ENCODE measurements around the gene FIBIN.
"Not testable (repeated sequence)": the region's sequence is repeated elsewhere in the genome, so short reads cannot be mapped to it uniquely, and the experiment has no call there.

FIBIN gene

GRCh38 chr11:26976389-26976788, 17.5 kb upstream of the FIBIN start:
- in situ Hi-C loops (cut with MboI; ENCODE audit: low sequenced_read_pairs) = no loop called here

DNA sequence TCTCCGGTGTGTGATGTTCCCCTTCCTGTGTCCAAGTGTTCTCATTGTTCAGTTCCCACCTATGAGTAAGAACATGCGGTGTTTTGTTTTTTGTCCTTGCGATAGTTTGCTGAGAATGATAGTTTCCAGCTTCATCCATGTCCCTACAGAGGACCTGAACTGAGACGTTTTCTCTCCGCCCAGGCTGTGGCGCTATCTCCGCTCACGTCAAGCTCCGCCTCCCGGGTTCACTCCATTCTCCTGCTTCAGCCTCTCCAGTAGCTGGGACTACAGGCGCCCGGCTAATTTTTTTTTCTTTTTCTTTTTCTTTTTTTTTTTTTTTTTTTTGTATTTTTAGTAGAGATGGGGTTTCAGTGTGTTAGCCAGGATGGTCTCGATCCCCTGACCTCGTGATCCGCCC, 16.7 kb upstream of the FIBIN start:
- in situ Hi-C loops (cut with MboI; ENCODE audit: low sequenced_read_pairs) = not testable (repeated sequence)

DNA sequence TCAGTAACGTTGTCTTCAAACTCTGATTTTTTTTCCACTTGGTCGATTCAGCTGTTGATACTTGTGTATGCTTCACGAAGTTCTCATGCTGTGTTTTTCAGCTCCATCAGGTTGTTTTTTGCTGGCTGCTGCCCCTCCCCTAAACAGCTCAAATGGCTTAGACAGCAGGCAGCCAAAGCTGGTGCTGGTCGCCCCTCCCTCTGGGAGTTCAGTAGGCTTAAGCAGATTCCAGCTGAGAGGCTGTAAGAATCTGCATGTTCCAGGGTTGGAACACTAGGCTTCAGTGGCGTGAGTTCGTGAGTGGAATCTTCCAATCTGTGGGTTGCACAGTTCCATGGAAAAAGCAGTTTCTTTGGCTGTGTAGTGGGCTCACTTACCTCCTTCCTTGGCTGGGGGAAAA, 10.3 kb upstream of the FIBIN start:
- in situ Hi-C loops (cut with MboI; ENCODE audit: low sequenced_read_pairs) = no loop called here

- in situ Hi-C loops (cut with MboI; ENCODE audit: low sequenced_read_pairs) = no loop called here
Observed at GRCh38 chr11:26985470-26985869, 8.4 kb upstream of the FIBIN start.

GRCh38 chr11:26985943-26986342, 8.0 kb upstream of the FIBIN start:
- in situ Hi-C loops (cut with MboI; ENCODE audit: low sequenced_read_pairs) = no loop called here

DNA sequence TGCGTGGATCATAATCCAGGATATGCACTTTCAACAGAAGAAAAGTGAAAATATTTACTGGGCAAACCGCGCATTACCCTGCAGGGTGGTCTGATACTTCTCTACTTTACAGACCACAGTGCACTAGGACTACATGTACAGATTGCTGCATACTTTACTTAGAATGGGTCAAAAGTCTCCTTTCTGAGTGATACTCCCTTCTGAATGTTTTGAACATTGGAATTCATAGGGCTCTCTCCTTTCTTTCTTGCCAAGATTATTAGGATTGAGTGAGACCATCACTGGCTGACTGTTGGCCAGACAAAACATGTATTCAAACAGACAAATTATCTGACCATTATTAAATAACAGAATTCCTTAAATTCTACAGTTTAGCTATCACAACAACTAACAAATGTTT, 6.6 kb upstream of the FIBIN start:
- in situ Hi-C loops (cut with MboI; ENCODE audit: low sequenced_read_pairs) = no loop called here

GRCh38 chr11:26987731-26988130, 6.2 kb upstream of the FIBIN start:
- in situ Hi-C loops (cut with MboI; ENCODE audit: low sequenced_read_pairs) = no loop called here

- in situ Hi-C loops (cut with MboI; ENCODE audit: low sequenced_read_pairs) = no loop called here
Observed at GRCh38 chr11:26992031-26992541, 1.8 kb upstream of the FIBIN start.

DNA sequence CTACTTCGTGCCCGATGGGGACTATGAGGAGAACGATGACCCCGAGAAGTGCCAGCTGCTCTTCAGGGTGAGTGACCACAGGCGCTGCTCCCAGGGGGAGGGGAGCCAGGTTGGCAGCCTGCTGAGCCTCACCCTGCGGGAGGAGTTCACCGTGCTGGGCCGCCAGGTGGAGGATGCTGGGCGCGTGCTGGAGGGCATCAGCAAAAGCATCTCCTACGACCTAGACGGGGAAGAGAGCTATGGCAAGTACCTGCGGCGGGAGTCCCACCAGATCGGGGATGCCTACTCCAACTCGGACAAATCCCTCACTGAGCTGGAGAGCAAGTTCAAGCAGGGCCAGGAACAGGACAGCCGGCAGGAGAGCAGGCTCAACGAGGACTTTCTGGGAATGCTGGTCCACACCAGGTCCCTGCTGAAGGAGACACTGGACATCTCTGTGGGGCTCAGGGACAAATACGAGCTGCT, 751 bp downstream of the FIBIN start:
- in situ Hi-C loops (cut with MboI; ENCODE audit: low sequenced_read_pairs) = no loop called here

- in situ Hi-C loops (cut with MboI; ENCODE audit: low sequenced_read_pairs) = no loop called here
Observed at GRCh38 chr11:26995701-26996460, 2.0 kb downstream of the FIBIN start.

GRCh38 chr11:26997378-26997777, 3.5 kb downstream of the FIBIN start:
- in situ Hi-C loops (cut with MboI; ENCODE audit: low sequenced_read_pairs) = no loop called here

- in situ Hi-C loops (cut with MboI; ENCODE audit: low sequenced_read_pairs) = not testable (repeated sequence)
Observed at GRCh38 chr11:27001136-27001730, 7.3 kb downstream of the FIBIN start.

GRCh38 chr11:27002431-27002830, 8.5 kb downstream of the FIBIN start:
- in situ Hi-C loops (cut with MboI; ENCODE audit: low sequenced_read_pairs) = no loop called here

DNA sequence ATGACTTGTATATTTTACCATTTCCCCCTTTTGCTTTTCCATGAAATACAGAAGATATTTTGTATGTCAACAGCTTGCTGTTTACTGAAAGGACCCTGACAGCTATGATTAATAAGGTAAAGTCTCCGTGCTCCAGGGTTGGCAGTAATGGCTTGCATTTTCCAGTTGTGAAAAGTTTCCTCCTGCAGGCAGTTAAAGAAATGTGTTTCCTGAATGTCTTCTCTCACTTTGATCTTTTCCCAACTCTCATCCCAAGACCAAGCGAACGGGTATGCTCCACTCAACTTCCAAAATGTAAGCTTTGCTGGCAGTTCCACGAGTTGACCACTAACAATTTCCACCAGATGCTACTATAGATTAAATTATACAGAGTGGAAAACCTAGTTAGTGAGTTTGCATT, 8.9 kb downstream of the FIBIN start:
- in situ Hi-C loops (cut with MboI; ENCODE audit: low sequenced_read_pairs) = no loop called here

- in situ Hi-C loops (cut with MboI; ENCODE audit: low sequenced_read_pairs) = no loop called here
Observed at GRCh38 chr11:27004103-27004502, 10.2 kb downstream of the FIBIN start.

DNA sequence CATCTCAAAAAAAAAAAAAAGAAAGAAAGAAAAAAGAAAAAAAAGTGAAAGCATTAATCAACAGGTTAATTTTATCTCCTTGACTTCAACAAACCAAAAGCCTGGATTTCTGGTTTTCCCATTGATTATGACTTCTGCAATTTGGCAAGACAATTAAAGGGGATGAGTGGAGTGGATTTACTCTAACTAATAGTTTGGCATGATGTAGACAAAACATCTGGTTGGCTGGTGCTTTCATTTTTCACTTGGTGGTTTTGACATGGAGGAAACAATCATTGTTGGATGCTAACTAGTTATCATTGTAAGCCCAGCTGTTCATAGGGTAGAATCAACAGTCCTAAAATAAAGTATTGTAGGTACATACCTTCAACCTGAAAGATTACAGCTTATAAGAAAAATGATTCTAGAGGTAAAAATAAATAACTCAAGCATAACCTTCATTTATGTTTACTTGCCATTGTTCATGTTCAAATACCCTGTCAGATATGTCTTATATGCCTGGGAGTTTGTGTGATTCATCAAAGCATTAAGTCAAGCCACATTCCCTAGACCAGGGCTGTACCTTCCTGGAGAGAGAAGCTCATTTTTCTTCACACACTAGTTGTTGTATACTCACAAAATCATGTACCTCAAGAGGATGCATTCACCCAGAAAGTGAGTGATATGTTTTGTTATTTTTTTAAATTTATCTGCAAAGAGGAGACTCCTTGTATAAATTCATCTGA, 15.1 kb downstream of the FIBIN start:
- in situ Hi-C loops (cut with MboI; ENCODE audit: low sequenced_read_pairs) = no loop called here

DNA sequence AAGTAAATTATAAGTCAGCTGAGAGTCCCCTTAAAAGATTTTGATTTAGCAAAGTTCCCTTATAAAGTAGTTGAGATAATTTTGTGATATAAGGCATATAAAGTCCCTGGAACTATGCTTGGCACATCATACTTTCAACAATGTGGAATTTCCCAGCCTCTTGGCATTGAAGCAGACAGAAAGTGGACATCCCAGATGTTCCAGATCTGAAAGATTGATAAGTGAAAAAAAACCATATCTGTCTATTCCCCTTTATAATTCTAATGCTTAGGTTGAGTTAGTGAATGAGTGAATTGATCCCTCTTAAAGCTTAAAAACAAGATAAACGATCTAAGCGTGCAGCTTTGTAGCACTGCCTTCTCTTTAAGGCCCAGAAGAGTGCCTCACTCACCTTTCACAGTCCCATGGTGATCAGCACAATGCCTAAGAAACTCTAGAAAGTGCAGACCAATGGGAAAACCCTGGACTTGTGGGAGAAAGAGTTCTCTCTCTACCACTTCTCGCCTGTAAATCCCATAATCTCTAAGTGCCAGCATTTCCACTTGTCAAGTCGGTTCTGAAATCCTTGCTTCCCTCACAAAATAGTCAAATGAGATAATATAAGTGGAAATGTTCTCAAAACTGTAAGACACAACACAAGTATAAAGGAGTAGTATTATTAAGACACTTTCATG, 17.8 kb downstream of the FIBIN start:
- in situ Hi-C loops (cut with MboI; ENCODE audit: low sequenced_read_pairs) = no loop called here

DNA sequence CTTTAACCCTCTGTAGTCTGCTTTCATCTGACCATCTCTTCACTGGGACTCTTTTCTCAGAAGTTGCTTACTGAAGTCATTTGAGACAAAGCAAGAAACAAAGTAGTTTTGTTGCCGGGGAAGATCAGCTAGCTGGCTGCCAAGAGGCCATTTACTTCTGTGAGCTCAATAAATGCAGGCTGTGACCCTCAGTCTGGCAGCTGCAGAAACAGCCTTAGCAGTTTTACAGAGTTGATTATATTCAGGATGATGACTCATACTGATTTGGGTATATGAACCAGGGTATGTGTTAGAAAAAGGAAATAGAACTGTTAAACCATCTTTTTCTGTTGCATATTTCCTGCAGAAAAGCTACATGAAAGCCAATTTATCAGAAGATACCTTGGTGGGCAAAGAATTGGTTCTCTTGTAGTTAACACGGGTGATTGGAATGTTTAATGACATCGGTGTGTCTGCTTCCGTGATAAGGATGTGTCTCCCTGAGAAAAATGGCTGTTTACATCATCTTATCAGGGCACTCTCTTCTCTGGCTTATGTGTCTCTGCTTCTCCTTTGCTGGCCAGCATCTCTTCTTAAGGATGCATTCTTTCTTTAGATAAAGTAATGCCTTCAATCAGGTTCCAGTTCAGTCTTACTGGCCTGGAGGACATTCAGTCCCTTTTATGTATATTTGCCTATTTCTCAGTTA, 18.5 kb downstream of the FIBIN start:
- in situ Hi-C loops (cut with MboI; ENCODE audit: low sequenced_read_pairs) = no loop called here

- in situ Hi-C loops (cut with MboI; ENCODE audit: low sequenced_read_pairs) = no loop called here
Observed at GRCh38 chr11:27013781-27014361, 20.0 kb downstream of the FIBIN start.

DNA sequence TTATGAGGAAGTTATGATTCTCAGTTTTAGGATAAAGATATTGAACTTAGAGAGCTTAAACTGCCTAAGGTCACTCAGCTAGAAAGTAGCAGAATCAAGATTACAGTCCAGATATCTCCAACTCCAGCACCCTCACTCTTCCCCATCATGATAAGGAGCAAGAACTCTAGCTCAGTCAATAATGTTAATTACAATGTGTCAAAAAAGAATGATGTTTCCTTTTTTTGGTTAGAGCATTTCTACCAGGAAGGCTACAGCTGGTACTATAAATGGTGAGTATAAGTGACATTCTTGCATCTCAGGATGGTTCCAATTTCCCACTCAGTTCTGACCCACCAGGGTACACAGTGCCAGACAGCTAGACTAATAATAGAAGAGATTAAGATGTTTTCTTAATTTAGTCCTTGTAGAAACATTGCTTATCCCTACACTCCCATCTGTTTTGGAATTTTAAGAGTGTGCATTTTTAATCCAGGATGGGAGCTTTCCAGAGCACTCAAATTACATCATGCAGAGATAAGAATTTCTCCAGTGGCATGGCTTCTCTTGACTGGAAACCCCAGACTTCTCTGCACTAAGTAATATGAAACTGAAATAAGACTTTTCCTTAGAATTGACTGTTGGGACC, 25.1 kb downstream of the FIBIN start:
- in situ Hi-C loops (cut with MboI; ENCODE audit: low sequenced_read_pairs) = no loop called here

All from hTERT RPE-1 (cell line).